SIG-M5 (cell line): ENCODE results near the gene AQP6.

Source experiments
- DNase-seq: peaks from one replicate; lab custom pipeline; 2025; lab: John Stamatoyannopoulos, UW

Gene AQP6

DNA sequence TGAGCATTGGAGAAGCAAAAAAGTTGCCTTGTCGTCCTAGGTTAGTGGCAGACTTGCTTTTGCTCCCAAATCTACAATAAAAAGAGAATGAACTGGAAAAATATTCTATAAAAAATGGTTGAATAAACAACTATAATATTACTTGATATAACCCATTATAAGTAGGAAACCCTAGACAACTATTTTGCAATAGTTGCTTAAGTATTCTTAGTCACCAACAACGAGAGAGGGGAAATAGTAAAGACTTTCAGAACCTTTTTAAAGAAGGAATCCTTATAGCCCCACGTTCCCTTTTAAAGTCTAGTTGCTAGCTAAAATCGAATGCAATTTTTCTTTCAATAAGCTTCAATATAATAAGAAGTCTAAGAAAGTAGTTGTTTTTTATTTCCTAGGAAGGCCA is 17.5 kb downstream of the AQP6 start:
- no peak for DNase-seq

DNA sequence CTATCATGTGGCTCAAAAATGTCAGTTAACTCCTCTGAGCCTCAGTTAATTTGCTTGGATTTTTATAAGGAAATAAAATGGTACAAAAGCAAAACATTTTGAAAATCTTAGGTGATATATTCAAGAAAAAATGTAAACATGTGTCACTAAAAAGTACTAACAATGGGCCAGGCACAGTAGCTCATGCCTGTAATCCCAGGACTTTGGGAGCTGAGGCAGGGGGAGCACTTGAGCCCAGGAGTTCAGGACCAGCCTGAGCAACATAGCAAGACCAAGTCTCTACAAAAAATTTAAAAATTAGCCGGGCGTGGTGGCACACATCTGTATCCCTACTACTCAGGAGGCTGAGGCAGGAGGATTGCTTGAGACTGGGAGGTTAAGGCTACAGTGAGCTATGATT is 25.7 kb downstream of the AQP6 start:
- DNase-seq = no peak

DNA sequence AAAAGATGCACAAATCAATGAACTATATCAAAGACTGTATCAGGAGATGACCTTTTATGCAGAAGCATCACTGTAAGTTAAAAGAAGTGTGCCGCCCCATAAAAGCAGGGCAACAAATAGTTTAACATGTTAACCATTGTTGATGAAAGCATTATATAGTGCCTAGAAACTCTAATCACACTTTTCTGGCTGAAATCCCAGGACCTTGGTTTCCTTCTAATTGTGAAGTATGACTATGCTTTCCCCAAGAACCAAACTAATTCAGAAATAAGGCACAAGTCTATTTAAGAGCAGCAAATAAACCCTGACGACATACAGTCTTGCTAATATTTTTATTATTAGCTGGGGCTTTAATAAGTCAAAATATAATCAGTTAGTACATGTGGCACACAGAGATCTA is 30.8 kb downstream of the AQP6 start:
- no peak for DNase-seq

DNA sequence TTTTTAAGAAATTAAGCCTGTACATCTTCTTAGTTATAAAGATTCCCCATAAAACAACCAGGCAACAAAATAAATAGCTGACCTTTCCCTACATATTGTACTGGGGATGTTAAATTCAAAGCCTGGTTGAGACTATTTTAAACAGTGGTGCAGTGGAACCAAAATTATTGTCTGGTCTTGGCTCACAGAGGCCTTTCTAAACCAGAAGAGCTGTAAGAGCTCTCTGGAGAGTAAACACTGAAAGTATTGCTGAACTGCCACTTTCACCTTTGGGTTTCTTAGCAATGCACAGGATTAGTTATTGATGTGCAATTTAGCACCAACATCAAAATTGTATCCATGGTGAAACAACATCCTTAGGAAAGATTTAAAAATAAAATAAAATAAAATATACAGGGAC is 31.9 kb downstream of the AQP6 start:
- no peak for DNase-seq

DNA sequence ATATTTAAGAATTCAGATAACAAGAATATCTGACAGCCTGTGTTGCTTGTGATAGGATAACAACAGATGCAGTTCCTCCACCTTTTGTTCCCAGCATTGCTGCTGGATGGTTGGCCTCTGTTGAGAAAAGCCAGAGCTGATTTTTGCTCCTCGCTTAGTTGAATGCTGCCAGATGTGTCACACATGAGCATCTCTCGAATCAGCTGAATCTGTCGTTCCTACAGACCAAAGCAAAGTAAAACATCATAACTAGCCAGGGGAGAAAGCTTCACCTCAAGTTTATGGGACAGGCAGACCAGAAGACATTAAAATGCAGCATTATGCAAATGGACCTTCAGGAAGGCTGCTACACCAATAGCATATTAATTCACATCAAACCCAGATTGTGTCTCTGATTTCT is 32.4 kb downstream of the AQP6 start:
- DNase-seq = no peak

DNA sequence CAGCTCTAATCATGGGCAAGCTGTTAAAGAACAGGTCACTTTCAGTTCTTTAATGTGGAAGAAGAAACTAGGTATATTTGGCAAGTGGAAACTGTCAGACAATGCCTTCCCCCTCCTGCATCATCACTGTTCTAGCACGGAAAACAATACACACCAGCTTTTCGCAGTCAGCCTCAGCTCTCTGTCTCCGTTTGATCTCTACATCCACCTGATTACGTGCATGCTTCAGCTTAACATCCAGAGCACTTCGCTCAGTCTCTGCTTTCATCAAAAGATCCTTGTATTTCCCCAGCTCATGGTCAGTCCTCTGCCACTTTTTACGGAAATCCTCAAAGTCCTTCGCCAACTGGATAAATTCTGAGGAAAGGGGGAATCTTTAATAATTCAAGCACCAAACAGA is 33.5 kb downstream of the AQP6 start:
- no peak for DNase-seq

DNA sequence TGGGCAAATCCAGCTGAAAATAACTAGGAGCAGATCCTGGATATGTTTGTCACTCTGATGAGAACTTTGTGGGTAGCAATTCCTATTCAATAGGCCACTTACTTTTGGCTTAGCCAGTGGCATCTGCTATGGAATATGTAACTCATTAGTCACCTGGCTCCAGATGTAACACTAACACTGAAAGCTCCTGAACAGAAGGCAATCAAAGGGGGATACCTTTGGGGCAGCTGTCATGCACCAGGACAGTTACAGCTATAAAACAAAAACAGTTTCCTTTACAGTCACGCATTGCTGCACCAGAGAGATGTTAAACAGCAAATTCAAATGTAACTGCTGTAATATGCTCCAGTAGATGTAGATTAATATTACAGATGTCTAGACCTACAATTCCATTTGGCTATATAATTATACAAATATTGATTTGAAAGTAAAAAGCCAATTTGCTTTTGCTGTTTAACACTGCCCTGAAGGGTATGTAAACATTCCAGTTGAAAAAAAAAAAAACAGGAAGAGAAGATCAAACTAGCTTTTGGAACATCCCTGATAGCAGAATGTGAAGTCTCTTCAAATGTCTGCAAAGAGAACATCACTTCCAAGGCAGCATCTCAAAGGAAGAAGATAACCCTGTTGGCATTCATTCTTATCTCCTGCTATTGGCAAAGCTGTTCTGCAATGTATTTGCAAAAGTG is 34.2 kb downstream of the AQP6 start:
- no peak for DNase-seq

DNA sequence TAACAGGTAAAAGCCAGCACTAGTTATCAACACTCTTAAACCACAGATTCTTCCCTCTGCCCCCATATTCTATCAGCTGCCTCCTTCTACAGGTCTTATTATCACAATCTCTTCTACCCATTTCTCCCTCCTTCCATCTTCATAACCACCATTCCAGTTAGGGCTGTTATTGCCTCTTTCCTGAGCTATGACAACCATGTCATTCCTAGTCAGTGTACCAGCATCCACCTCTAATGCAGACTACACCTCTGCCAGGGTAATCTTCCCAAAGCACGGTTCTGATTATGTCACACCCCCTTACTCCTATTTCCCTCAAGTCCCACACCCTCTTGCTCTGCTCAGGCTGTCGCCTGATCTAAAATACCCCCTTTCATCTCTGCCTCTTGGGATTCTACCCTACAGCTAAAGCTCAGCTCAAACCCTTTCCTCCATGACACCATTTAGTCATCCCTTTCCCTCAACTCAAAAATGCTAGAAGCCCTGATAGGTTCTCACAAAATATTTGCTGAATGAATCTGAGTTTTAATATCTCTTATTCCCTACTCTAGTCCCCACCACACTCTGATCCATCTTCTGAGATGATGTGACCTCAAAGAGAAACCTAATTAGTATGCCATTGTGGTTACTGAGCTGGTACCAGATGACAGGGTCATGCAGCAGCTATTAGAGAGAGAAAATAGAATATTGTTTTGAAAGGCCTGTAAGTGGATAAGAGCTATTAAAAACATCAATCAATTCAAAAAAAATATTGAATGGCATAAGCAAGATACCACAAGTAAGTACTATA is 40.8 kb downstream of the AQP6 start:
- DNase-seq = no peak

DNA sequence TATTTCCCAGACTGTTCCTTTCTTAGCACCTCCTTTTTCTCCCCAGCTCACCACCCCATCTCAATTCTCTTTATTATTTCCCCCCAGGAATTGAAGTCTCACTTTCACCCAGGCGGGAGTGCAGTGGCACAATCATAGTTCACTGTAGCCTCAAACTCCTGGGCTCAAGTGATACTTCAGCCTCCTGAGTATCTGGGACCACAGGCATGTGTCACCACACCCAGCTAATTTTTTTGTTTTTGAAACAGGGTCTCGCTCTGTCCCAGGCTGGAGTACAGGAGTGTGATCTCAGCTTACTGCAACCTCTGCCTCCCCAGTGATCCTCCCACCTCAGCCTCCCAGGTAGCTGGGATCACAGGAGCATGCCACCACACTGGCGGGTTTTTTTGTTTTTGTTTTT is 41.6 kb downstream of the AQP6 start:
- no peak for DNase-seq

DNA sequence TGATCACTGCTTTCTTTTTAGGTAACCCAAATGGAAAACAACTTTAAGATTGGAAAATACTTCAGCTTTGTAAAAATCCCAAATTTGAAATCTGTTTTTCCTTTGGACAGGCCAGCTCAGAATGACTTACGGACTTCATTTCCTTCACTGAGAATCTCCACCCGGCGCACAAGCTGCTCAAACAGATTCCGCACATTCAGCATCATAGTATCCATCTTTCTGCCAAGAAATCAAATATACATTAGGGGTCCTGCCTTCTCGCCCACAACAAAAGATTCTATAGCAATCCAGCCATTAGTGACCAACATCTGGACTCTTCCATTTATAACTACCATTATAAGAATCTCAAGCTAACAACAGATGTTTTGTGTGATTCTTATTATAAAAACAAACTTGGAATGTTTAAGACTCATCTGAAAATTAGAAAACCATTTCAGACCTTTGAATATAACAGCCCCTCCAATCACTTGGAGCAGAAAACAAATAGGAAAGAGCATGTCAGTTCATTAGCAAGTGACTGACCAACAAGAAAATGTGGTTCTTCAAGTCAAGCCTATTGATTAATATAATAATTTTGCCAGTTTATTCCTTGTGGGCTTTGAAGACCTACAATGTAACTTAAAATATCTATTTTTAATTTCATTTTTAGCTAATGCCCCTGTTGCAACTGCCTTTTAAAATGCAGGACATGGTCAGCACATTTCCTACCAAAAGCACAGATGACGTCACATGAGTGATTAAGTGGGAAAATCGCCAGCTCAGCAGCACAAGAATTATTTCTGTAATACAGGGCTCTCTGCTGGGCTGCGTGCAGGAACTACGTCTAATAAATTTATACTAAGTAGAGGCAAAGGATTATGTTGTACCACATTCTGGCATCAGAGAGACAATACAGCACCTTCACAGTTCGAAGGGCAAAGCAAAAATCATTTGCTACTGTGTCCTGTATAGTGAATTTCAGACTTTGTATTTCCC is 44.0 kb downstream of the AQP6 start:
- no peak for DNase-seq

DNA sequence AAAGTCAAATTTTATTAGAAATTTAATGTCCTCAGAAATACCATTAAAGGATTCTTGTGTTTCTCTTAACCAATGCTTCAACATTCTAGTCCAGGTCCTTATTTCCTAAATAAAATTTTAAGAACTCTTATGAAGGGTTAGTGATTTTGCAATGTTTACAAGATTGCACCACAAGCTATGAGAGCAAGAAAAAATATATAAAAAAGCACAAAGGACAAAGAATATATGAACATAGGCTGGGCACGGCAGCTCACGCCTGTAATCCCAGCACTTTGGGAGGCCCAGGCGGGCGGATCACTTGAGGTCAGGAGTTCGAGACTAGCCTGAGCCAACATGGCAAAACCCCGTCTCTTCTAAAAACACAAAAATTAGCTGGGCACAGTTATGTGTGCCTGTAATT is 44.9 kb downstream of the AQP6 start:
- DNase-seq = no peak

DNA sequence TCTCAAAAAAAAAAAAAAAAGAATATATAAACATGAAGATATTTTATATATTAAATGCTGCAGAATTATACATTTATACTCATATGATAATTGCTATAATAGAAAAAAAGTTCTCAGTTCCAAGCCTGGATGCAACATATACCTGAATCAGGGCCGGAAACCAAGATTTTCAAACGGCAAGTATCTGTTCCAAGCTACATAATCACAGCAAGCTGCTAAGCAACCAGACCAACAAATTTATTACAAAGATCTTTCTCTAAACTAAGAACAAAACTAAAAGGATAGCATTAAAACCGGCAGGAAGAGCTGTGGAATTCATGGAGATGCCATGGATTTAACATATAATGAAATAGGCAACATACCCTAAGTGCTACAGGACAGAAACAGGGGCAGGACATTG is 45.4 kb downstream of the AQP6 start:
- no peak for DNase-seq

DNA sequence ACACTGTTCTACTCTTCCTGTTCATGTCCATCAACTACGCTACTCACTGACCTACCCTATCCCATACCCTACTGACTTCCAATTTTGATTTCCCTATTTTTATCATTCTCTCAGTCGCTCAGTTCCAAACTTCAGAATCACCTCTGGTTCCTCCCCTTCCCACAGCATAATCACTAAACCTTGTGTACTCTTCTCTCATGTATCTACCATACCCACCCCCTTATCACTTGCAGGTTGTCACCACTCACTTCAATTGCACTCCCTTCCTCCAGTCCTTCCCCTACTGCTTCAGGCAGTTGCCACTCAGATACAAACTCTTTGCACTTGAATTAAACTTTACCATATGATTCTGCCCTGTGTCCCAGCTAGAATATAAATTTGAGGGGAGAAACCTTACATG is 46.2 kb downstream of the AQP6 start:
- no peak for DNase-seq

DNA sequence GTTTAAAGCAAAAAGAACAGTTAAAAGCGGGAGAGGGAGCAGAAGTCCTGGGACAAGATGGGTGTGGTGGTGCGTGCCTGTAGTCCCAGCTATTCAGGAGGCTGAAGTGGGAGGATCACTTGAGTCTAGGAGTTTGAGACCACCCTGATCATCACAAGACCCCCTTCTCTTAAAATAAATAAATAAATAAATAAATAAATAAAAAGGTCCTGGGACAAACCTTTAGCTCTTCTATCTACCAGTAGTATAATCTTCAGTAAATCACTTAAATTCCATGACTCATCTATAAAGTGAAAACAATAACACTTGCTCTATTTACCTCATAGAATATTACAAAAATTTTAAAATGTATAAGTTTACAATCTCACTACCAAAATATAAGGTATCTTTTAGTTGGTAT is 46.8 kb downstream of the AQP6 start:
- no peak for DNase-seq

DNA sequence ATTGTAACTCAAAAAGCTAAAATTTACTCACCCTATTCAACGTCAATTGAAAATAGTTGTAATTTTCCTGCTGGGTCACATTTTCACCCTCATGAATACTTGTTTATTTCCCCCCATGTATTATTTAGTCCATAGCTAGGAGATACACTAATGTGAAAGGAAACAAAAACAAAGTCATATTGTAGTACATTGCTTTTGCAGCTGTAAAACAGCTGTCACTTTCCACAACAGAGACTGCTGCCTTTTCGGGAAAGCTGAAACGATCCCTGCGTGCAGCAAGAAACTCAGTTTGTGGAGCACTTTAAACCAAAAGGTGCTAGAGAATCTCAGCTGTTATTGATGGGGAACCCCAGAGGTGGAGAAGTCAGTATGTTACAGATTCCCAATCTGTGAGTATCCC is 48.3 kb downstream of the AQP6 start:
- DNase-seq = no peak

DNA sequence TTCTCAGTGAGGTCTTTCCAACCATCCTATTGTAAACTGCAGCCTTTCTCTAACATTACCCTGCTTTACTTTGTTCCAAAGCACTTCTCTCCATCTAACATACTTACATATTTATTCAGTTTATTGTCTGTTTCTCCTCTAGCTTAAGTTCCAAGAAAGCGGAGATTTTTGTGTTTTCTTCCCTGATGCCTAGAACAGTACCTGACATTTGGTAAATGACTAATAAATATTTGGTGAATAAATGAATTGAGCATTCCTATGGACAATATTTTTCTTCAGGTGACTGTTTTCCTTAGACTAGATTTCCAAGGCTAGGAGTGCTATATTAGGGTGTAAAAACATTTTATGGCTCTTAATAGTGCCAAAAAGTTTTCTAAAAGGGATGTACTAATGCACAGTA is 50.2 kb downstream of the AQP6 start:
- DNase-seq = no peak

DNA sequence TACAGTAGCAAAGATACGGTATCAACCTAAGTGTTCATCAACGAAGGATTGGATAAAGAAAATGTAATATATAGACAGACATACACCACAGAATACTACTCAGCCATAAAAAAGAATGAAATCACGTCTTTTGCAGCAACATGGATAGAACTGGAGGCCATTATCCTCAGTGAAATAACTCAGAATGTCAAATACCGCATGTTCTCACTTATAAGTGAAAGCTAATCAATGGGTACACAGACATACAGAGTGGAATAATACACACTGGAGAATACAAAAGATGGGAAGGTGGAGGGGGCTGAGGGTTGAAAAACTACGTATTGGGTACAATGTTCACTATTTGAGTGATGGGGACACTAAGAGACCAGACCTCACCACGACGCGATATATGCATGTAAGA is 51.5 kb downstream of the AQP6 start:
- DNase-seq = no peak

DNA sequence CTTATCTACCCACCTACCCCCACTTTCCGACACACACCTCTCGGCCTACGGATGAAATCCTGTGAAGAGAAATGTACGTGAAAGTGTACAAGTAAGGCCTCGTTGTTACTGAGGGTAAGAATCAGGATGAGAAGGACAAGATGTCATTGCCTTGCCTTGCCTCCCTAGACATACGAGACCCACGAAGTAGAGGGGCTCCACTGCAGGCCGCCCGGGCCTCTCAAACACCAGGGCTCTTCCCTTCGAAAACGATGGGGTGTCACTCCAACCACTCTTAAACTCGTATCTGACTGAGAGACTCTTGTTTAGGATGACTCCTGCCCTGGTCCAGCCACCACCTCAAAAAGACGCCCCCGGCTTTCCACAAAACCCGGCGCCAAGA is 52.0 kb downstream of the AQP6 start:
- DNase-seq = no peak

DNA sequence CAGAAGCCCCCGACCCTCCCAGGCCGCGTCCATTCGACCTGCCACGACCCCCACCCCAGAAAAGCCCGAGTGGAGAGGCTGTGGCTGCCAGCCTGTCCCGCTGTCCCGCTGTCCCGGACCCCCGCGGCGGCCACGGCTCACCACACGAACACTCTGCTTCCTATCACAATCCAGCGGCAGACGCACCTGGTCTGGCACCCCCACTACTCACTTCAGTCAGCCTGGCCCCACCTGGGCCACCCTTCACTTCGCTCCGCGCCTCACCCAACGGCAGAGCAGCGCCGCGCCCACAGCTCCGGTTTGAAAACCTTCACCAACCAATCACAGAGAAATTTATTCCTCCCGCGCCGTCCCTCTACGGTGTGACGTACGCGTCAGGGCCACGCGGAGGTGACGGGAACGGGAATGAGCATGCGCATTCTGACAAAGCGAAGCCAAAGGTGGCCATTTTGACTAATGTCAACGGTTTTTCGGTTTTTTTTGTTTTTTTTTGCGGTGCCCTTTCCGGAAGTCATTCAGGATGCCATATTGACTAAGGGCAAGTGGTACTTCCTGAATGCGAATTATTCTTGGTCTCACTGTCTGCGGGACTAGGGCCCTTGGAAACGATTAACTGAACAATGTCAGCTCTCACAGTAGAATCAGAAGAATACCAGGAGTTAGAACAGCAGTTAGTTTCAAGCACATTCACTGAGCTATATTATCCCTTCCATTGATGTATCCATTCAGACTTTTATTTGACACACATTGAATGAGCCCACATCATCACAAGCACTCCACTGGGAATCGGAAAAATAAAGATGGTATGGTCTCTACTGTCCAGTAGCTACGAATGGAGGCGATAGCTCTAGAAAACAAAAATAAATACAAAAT is 52.7 kb downstream of the AQP6 start, which contains the start of gene RACGAP1:
TSS of gene RACGAP1 (minus strand) at position 308 of the 873 bp plus-strand sequence. CDS start 8,779 bp downstream, outside the sequence.
- peak; percentile 88 for DNase-seq

DNA sequence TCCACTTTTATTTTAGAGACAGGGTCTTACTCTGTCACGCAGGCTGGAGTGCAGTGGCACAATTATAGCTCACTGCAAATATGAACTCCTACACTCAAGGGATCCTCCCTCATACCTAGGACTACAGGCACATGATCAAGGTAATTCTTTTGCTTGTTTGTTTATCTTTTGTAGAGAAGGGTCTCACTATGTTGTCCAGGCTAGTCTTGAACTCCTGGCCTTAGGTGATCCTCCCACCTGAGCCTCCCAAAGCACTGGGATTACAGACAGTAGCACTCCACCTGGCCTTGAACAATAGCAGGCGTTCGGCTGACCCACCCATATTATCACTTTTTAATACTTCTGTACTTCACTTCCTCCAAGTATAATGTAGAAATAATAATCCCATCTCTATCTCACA is 53.9 kb downstream of the AQP6 start:
- no peak for DNase-seq
